Measurements from ENCODE around the gene ZDHHC6.

- TF ChIP-seq CTCF (IDR thresholded peaks at IDR 0.05; ENCODE audit: insufficient read depth, low read depth, low read length): no peak
- no peak for TF ChIP-seq EZH2 (IDR thresholded peaks at IDR 0.05; ENCODE audit: insufficient read depth, low read length)
These were observed 37.0 kb downstream of the ZDHHC6 start for GRCh38 chr10:112409755-112410154.
